Measurements from ENCODE around the gene ST3GAL4.
"Not testable (repeated sequence)": the region's sequence is repeated elsewhere in the genome, so short reads cannot be mapped to it uniquely, and the experiment has no call there.

ST3GAL4 gene

DNA sequence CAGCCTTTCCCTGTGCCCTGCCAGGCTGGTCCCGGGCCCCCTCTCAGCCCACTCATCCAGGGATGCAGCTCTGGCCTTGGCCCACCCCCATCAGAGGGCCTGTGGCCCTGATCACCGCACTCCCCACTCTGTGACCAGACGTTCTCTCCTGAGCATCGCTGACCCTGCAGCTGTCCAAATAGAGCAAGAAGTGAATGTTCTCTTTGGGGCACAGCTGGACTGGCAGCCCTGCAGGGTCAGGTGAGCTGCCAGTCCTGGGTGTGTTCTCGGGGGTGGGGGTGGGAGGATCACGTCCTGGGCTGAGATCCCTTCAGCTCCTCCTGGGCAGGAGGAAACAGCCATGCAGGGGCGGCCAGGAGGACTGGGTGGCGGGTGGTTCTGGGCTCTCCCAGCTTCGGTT, 9.2 kb downstream of the ST3GAL4 start:
- not testable (repeated sequence) for DNase-seq (ENCODE audit: low read depth, low spot score)

DNA sequence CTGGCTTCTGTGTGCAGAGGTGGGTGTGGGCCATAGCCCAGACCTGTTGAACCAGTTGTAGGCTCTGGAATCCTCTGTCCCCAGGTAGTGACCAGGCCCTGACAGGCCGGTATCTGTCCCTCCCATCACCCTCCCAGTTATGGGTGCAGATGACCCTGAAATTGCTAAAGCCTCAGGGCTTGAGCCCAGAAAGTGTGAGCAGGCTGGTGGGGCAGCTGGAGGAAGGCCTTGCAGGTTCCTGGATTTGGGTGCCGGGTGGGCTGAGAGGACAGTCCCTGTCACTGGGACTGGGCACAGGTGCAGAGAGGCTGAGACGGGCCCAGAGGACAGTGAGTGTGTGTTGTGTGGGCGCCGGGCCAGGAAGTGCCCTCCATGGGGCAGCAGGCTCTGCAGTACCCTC, 10.0 kb downstream of the ST3GAL4 start:
- DNase-seq (ENCODE audit: low read depth, low spot score) = not testable (repeated sequence)

DNA sequence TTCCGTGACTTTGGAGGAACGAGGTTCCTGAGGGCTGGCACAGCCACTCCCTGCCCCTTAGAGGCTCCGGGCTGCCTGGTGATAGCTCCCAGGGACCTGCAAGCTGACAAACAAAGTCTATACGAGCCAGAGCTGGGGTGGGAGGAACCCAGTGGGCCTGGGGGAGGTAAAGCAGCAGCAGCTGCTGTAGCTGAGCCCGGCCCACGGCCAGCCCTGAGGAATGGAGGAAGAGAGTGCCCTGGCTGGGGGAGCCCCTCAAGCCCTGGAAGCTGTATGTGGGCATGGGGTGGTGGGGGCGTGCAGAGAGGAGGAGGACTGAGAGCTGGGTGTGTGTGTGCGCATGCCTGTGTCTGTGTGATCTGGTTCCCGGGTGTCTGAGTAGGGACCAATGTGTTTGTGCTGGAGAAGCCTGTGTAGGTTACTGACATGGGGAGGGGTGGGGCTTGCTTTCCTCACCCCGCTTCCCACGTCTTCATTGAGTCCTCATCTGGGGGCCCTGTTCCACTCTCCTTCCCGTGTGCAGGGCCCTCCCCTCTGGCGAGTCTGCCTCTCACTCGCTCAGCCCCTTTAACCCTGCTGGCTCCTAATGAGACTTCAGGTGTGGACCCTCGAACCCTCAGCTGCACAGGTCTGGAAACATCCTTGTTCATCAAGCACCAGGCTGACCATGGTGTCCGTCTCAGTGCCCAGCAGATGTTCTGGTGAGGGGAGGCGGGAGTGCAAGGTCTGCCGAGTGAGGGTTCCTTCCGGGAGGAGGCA, 10.8 kb downstream of the ST3GAL4 start:
- no peak for DNase-seq (ENCODE audit: low read depth, low spot score)

DNA sequence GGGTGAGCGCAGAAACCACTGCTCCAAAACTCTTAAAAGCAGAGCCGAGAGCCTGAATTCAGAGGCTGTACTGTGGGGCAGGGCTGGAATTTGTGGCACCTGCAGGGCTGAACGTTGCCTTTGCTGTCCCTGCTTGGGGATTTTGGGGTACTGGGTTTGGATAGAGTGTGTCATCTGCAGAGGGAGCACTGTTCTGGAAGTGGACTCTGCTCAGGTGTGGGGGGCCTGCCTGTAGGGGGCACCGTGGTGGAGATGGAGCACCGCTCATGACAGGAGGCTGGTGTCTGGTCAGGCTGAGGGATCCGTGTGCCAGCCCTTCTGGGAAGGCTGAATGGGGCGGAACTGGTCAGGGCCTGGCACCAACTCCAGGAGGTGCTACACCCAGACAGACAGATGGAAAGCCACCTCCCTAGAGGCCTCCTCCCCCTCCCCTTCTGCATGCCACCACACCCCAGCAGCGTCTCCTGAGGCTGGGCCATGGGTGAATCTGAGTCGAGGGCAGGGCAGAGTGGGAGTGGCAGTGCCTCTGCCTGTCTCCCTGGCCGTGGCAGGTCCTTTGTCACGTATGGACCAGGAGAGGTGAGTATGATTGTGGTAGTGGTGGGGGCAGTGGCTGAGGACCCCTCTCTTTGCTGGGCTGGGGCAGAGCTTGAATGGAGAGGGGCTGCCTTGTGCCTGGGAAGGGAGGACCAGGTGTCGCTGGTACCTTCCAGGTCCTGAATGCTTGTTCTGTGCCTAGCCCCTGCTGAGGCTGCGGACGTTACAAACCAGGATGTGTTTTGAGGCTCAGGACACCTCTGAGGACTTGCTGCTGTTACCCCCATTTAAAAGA, 11.6 kb downstream of the ST3GAL4 start:
- DNase-seq (ENCODE audit: low read depth, low spot score) = not testable (repeated sequence)

DNA sequence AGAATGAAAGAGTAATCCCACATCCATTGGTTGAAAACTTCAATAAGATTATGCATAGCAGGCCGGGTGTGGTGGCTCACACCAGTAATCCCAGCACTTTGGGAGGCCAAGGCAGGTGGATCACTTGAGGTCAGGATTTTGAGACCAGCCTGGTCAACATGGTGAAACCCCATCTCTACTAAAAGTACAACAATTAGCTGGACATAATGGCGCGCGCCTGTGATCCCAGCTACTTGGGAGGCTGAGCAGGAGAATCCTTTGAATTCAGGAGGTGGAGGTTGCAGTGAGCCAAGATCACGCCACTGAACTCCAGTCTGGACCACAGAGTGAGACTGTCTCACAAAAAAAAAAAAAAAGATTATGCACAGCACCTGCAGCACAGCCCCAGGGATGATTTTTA, 12.3 kb downstream of the ST3GAL4 start:
- not testable (repeated sequence) for DNase-seq (ENCODE audit: low read depth, low spot score)

DNA sequence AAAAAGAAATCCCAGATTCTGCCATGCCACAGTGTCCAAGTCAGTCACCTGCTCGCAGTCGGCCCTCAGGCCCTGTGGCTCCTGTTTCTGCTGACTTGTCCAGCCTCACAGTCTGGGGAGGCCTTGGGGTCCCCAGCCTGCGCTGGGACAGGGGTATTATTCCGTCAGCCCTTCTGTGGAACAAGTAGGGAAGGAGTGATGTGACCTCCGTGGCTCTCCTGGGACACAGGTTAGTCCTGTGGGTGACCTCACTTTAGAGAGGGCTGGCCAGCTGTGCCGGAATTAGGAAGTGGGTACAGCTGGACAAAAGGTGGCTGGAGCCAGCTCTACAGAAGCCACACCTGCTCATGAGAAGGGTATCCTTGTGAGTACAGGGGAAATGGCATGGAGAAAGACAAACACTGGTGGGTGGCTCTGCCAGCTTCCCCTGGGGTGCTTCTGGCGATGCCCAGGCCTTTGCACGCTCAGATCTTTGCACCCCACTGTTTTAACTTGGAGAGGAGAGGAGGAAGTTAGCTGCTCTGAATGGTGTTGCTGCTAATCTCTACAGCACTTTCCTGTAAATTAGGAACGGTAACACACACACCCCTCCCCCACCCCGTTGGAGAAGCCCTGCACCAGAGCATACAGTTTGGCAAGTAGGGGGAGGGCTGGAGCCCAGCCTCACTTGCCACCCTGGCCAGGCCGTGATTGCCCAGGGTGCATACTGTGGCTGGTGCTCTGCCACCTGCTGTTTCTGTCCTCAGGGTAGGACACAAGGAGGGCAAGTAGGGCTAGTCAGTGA, 13.0 kb downstream of the ST3GAL4 start:
- DNase-seq (ENCODE audit: low read depth, low spot score) = not testable (repeated sequence)

DNA sequence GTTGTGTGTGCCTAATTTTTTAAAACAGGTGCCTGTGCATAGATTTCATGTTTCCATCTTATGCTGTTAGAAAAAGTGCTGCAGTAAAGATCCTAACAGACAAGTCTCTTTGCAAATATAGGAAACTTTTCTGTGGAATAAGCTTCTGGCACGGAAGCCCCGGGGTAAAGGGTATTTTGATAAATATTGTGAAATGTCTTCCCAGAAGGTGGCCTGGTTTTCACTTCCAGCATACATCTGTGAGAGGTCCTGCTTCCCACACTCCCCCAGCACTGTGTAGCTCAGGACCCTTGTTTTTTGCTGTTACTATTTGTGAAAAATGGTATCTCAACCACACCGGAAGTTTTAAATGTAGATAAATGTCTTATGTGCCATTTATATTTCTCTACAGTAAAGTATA, 14.5 kb downstream of the ST3GAL4 start:
- no peak for DNase-seq (ENCODE audit: low read depth, low spot score)

DNA sequence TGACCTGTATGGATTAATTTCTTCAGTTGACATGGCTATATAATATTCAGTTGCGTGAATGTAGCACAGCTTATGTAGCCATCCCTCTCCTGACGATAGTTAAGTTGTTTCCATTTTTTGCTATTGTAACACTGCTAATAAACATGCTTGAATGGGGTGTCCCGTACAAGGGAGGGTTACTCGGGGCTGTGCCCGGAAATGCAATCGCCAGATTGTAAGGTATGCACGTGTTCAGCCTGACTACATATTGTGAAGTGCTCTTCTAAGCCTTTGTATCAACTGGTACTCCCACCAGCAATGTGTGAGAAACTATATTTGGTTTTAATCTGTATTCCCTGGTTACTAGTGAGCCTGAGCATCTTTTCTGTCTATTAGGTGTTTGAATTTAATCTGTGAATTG, 16.1 kb downstream of the ST3GAL4 start:
- DNase-seq (ENCODE audit: low read depth, low spot score) = no peak

DNA sequence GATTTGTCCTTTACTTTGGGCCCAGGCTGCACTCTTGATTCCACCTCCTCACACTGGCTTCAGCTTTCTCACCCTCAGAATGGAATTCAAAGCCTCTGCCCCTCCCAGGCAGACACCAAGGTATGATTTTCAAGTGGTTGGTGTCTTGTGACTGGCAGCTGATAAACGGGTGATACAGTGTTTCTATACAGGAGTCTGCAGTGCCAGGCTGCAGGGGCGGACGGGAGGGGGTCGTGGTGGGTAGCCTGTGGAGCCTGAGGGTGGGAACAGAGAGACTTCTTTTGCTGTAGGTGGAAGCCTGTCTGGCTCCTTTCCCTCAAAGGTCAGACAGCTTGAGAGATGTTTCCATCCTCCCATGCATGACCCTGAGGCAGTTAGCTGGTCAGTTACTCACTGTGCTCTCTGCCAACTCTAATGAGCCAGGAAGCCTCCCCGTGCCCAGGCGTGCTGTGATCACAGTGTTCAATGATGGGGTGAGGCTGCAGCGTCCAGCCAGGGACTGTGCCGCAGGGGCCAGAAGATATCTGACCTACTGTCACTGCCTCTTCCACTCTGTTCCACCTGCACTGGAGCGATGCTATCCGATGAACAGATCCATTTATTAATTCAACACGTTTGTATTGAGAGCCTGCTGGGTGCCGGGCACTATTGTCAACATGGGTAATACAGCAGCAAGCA, 18.0 kb downstream of the ST3GAL4 start:
- not testable (repeated sequence) for DNase-seq (ENCODE audit: low read depth, low spot score)

DNA sequence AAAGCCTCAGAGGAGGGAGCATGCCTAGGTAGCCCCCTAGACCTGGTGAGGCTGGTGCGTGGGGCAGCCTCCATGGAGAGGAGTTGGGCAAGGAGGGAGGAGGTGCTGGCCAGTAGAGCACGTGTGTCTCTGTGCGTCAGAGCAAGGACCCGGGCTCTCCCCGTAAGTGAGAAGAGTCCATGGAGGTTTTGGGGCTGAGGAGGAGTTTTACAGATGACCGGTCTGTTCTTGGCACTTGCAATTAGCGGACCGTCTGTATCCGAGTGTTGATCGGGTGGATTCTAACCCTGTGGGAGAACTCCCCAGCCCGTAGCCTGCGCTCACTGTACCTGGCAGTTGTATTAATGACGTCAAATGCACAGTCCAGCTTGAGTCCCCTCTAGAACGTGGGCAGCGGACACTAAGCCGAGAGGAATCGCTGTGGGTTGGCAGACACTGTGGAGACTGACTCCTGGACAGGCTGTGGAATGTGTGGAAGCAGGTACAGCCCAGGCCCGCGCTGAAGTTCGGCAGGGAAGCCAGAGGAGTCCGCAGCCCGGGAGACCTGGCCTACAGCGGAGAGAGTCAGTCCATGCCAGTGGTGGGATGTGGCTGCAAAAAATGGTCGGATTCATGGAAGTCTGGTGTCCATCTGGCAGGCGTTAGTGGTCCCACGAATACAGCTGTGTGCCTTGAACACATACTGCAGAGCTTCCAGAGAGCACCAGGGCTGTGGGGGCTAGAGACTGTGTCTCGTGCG, 19.2 kb downstream of the ST3GAL4 start:
- DNase-seq (ENCODE audit: low read depth, low spot score) = not testable (repeated sequence)

DNA sequence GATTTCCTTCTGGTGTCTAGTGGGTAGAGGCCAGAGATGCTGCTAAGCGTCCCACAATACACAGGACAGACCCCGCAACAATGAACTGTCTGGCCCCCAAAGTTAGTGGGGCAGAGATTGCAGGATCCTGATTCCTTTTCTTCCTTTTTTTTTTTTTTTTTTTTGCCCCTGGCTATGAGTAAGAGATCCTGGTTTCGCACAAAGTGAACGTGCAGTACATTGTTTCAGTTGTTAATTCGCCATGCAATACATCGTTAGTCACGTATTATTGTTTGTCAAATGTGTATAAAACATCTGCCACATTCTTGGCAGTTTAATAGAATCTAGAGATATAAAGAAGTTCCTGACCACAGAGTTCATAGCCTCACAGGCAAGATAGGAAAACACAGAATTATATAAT, 20.2 kb downstream of the ST3GAL4 start:
- DNase-seq (ENCODE audit: low read depth, low spot score) = no peak

DNA sequence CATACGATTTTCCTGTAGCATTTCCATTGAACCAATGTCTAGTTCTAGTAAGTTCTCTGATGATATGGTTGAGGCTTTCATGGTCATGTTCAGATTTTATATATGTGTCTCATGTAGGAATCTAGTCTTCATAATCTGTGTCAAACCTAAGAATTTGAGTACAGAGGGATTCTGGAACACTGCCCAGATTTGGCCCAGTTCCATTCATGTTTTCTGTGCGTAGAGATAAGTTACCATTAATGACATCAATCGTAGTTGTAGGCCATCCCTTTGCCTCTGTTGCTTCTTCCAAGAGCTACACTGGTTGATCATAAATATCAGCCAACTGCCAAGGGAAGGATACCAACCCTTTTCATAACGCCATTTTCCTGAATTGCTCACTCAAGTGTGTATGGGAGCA, 23.3 kb downstream of the ST3GAL4 start:
- DNase-seq (ENCODE audit: low read depth, low spot score) = no peak

DNA sequence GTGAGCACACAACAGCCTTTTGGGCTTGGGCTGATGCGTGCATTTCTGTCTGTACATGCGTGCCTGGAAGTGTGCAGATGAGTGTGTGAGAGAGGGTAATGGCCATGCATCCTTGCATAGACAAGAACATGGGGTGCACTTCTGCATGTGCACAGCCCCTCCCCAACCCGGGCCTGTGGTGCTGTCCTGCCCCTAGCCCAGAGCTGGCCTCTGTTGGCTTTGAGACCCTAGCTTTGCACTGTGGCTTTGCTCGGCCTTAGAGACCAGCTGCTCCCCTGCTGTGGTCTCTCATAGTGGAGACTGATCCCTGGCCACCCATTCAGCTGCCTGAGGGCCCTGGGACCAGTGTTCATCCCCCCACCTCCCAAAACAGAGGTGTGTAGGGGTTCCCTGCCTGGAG, 25.4 kb downstream of the ST3GAL4 start:
- no peak for DNase-seq (ENCODE audit: low read depth, low spot score)

DNA sequence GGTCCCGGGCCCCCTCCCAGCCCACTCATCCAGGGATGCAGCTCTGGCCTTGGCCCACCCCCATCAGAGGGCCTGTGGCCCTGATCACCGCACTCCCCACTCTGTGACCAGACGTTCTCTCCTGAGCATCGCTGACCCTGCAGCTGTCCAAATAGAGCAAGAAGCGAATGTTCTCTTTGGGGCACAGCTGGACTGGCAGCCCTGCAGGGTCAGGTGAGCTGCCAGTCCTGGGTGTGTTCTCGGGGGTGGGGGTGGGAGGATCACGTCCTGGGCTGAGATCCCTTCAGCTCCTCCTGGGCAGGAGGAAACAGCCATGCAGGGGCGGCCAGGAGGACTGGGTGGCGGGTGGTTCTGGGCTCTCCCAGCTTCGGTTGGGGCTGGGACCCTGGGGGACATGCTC, 26.5 kb downstream of the ST3GAL4 start:
- DNase-seq (ENCODE audit: low read depth, low spot score) = not testable (repeated sequence)

DNA sequence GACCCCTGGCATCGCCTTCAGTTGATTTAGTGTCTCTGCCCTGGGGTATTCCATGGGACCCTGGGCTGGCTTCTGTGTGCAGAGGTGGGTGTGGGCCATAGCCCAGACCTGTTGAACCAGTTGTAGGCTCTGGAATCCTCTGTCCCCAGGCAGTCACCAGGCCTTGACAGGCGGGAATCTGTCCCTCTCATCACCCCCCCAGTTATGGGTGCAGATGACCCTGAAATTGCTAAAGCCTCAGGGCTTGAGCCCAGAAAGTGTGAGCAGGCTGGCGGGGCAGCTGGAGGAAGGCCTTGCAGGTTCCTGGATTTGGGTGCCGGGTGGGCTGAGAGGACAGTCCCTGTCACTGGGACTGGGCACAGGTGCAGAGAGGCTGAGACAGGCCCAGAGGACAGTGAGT, 27.2 kb downstream of the ST3GAL4 start:
- DNase-seq (ENCODE audit: low read depth, low spot score) = not testable (repeated sequence)

DNA sequence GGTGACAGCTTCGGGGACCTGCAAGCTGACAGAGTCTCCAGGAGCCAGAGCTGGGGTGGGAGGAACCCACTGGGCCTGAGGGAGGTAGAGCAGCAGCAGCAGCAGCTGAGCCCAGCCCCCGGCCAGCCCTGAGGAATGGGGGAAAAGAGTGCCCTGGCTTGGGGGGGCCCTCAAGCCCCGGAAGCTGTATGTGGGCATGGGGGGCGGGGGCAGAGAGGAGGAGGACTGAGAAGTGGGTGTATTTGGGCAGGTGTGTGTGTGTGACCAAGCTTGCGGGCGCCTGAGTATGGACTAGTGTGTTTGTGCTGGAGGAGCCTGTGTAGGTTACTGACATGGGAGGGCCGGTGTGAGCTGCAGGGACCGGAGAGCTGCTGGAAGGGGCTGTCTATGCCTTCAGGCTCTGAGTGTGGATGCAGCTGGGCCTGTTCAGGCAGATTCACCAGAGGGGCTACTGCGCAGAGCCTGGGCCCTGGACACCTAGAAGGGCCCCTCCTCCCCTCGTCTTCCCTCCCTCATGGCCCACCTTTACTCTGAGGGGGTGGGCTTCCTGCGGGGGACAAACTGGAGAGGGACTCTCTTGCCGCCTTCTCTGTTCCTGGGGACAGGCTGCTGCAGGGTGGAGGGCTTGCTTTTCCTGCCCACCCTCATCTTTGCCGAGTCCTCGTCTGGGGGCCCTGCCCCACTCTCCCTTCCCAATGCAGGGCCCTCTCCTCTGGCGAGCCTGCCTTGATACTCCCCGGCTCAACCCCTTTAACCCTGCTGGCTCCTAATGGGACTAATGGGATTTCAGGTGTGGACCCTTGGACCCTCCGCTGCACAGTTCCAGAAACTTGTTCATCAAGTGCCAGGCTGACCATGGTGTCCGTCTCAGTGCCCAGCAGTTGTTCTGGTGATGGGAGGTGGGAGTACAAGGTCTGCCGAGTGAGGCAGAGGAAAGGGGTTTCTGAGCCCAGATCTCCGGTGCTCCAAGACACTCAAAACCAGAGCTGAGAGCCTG, 28.2 kb downstream of the ST3GAL4 start:
- DNase-seq (ENCODE audit: low read depth, low spot score) = no peak

DNA sequence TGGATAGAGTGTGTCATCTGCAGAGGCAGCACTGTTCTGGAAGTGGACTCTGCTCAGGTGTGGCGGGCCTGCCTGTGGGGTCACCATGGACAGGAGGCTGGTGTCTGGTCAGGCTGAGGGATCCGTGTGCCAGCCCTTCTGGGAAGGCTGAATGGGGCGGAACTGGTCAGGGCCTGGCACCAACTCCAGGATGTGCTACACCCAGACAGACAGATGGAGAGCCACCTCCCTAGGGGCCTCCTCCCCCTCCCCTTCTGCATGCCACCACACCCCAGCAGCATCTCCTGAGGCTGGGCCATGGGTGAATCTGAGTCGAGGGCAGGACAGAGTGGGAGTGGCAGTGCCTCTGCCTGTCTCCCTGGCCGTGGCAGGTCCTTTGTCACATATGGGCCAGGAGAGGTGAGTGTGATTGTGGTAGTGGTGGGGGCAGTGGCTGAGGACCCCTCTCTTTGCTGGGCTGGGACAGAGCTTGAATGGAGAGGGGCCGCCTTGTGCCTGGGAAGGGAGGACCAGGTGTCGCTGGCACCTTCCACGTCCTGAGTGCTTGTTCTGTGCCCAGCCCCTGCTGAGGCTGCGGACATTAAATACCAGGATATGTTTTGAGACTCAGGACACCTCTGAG, 29.1 kb downstream of the ST3GAL4 start:
- no peak for DNase-seq (ENCODE audit: low read depth, low spot score)

DNA sequence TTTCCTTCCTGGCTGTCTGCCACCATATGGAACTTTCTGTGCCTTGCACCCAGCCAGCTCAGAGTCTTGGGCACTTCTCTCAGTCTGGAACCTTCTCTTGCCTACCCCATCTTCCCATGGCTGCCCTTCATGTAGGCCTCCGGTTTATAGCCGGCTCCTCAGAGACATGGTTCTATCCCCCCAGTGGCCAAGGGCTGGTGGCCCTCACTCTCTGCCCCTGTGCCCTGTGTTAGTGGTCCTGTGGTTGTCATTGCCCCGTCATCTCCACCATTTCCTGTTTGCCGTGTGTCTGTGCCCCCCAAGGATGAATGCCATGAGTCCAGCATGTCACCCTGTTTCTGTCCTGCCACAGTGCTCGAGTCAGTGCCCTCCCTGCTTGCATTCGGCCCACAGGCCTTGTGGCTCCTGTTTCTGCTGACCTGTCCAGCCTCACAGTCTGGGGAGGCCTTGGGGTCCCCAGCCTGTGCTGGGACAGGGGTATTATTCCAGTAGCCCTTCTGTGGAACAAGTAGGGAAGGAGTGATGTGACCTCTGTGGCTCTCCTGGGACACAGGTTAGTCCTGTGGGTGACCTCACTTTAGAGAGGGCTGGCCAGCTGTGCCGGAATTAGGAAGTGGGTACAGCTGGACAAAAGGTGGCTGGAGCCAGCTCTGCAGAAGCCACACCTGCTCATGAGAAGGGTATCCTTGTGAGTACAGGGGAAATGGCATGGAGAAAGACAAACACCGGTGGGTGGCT, 30.7 kb downstream of the ST3GAL4 start:
- DNase-seq (ENCODE audit: low read depth, low spot score) = no peak

DNA sequence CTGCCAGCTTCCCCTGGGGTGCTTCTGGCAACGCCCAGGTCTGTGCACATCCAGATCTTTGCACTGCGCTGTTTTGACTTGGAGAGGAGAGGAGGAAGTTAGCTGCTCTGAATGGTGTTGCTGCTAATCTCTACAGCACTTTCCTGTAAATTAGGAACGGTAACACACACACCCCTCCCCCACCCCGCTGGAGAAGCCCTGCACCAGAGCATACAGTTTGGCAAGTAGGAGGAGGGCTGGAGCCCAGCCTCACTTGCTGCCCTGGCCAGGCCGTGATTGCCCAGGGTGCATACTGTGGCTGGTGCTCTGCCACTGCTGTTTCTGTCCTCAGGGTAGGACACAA, 31.2 kb downstream of the ST3GAL4 start:
- not testable (repeated sequence) for DNase-seq (ENCODE audit: low read depth, low spot score)

Data from activated naive CD8-positive, alpha-beta T cell treated with anti-CD3 and anti-CD28 coated beads, Interleukin-2, amount 50 U/mL, for 16 hours (primary cell).